ENCODE measurements around the gene IPCEF1. TPM values are rescaled to one million over a fixed set of nuclear protein-coding genes. Genes with fewer than 3 reads are reported as not detected.
A peak's percentile ranks its signal among the peaks of the same experiment; 100 is the strongest.

IPCEF1 gene
- total RNA-seq, 1 donor from 2014 or later: not detected

GRCh38 chr6:154377726-154378125, 21.1 kb upstream of the IPCEF1 start:
- no peaks in the 10 kb centered on the region for H3K36me3 Mint-ChIP-seq (ENCODE audit: low read depth)
- no peak overlapping the region for H3K27ac Mint-ChIP-seq (ENCODE audit: unreplicated experiment)
- no peaks in the 10 kb centered on the region for H3K27me3 Mint-ChIP-seq (ENCODE audit: low read depth)
- TF ChIP-seq, protein P1, sequence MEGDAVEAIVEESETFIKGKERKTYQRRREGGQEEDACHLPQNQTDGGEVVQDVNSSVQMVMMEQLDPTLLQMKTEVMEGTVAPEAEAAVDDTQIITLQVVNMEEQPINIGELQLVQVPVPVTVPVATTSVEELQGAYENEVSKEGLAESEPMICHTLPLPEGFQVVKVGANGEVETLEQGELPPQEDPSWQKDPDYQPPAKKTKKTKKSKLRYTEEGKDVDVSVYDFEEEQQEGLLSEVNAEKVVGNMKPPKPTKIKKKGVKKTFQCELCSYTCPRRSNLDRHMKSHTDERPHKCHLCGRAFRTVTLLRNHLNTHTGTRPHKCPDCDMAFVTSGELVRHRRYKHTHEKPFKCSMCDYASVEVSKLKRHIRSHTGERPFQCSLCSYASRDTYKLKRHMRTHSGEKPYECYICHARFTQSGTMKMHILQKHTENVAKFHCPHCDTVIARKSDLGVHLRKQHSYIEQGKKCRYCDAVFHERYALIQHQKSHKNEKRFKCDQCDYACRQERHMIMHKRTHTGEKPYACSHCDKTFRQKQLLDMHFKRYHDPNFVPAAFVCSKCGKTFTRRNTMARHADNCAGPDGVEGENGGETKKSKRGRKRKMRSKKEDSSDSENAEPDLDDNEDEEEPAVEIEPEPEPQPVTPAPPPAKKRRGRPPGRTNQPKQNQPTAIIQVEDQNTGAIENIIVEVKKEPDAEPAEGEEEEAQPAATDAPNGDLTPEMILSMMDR (IDR thresholded peaks at IDR 0.05): no peak
- no peaks in the 10 kb centered on the region for H3K9me3 Mint-ChIP-seq (ENCODE audit: low read depth)
- H3K4me3 Mint-ChIP-seq (ENCODE audit: unreplicated experiment): no peak overlapping the region
- DNase-seq (ENCODE audit: low spot score): no peak
- H3K4me1 Mint-ChIP-seq (ENCODE audit: low read depth): no peaks in the 10 kb centered on the region

GRCh38 chr6:154373971-154374370, 17.4 kb upstream of the IPCEF1 start:
- H3K4me3 Mint-ChIP-seq (ENCODE audit: unreplicated experiment): no peak overlapping the region
- H3K4me1 Mint-ChIP-seq (ENCODE audit: low read depth): peaks cover 6% of the 10 kb centered on the region
- H3K27ac Mint-ChIP-seq (ENCODE audit: unreplicated experiment): no peak overlapping the region
- H3K9me3 Mint-ChIP-seq (ENCODE audit: low read depth): no peaks in the 10 kb centered on the region
- no peaks in the 10 kb centered on the region for H3K27me3 Mint-ChIP-seq (ENCODE audit: low read depth)
- H3K36me3 Mint-ChIP-seq (ENCODE audit: low read depth): no peaks in the 10 kb centered on the region
- DNase-seq (ENCODE audit: low spot score): no peak
- TF ChIP-seq, protein P1 (IDR thresholded peaks at IDR 0.05): no peak

DNA sequence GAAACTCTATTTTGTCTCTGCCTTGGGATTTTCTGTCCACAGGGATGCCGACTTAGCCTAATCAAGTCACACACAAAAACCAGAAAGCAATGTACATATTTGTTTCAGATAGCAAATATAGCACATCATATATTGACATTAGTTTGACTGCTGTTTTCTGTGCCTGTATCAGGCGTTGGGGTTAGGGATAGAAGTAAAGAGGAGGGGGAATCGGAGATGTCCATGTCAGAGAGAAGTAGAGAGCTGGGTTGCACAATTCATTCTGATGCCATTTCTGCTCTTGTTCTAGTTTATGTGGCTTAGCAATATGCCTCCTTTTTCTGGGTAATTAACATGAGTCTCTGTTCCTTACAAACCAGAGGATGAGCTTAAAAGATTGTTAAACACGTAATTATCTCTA, 14.7 kb upstream of the IPCEF1 start:
- no peaks in the 10 kb centered on the region for H3K36me3 Mint-ChIP-seq (ENCODE audit: low read depth)
- H3K27ac Mint-ChIP-seq (ENCODE audit: unreplicated experiment): no peak overlapping the region
- DNase-seq (ENCODE audit: low spot score): no peak
- H3K4me3 Mint-ChIP-seq (ENCODE audit: unreplicated experiment): no peak overlapping the region
- TF ChIP-seq, protein P1 (IDR thresholded peaks at IDR 0.05): no peak
- H3K4me1 Mint-ChIP-seq (ENCODE audit: low read depth): peaks cover 6% of the 10 kb centered on the region
- H3K27me3 Mint-ChIP-seq (ENCODE audit: low read depth): no peaks in the 10 kb centered on the region
- no peaks in the 10 kb centered on the region for H3K9me3 Mint-ChIP-seq (ENCODE audit: low read depth)

GRCh38 chr6:154370545-154370944, 13.9 kb upstream of the IPCEF1 start:
- Mint-ChIP-seq H3K9me3 (ENCODE audit: low read depth) (no peaks in the 10 kb centered on the region), H3K27me3 (ENCODE audit: low read depth) (no peaks in the 10 kb centered on the region), H3K4me1 (ENCODE audit: low read depth) (peaks cover 6% of the 10 kb centered on the region), H3K36me3 (ENCODE audit: low read depth) (no peaks in the 10 kb centered on the region), H3K4me3 (ENCODE audit: unreplicated experiment) (no peak overlapping the region), H3K27ac (ENCODE audit: unreplicated experiment) (no peak overlapping the region)
- DNase-seq (ENCODE audit: low spot score): no peak
- TF ChIP-seq, protein P1 (IDR thresholded peaks at IDR 0.05): peak; percentile 81

DNA sequence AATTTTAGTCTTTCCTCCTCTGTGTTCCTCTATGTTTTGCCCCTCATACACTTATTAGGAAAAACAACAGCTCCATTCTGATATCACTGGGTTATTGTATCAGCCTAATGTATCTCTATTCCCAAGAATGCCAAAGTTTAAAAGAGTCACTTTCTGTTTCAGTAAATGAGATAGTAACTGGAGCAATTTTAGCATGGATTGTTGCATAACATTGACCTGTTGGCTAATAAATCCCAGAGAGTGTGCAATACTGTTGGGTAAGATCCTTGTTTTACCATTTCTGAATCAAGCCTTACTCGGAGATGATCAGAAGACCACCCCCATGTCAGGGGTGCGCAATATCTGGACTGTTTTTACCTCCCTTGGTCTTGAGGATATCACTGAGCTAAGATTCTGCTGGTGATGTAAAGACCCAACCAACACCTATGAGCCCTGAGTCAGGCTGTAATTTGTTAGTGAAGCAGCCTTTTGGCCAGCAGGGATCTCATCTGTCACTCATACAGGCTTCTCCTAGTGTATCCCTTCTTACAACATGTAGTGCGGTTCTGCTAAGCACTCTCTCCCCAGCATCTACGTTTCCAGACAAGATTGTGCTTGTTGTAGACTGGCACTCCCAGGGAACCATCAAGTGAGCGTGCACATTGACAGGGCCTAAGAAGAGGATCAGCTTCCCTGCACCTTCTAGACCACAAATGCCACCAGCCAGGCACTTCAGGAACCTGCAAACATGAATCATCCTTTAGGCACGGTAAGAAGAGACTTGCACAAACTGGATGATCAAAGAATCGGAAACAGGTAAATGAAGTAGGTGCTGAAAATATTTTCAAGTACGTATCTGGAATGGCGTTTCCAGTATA, 11.5 kb upstream of the IPCEF1 start:
- Mint-ChIP-seq H3K27ac (ENCODE audit: unreplicated experiment) (no peak overlapping the region), H3K27me3 (ENCODE audit: low read depth) (no peaks in the 10 kb centered on the region), H3K4me3 (ENCODE audit: unreplicated experiment) (no peak overlapping the region), H3K36me3 (ENCODE audit: low read depth) (no peaks in the 10 kb centered on the region), H3K4me1 (ENCODE audit: low read depth) (peaks cover 6% of the 10 kb centered on the region), H3K9me3 (ENCODE audit: low read depth) (no peaks in the 10 kb centered on the region)
- TF ChIP-seq, protein P1 (IDR thresholded peaks at IDR 0.05): no peak
- DNase-seq (ENCODE audit: low spot score): no peak
